GM10248 (cell line): Measurements from ENCODE around the gene PSMB8.

Source experiments
- CTCF ChIA-PET: fragments of 300-600 bp; sonication (Branson Sonifier 250); formaldehyde crosslinking; extraction: SDS; loops from one replicate; lab custom pipeline; 2021; ENCODE audit warnings: antibody characterized with exemption; lab: Yijun Ruan, JAX
- POLR2A ChIA-PET: fragments of 350-650 bp; sonication (Branson Sonifier 250); formaldehyde crosslinking; extraction: SDS; loops from one replicate; lab custom pipeline; 2020; ENCODE audit warnings: antibody characterized with exemption; lab: Yijun Ruan, JAX
- DNase-seq: peaks from one replicate; pipeline ENCODE4 v3.0.0; 2012; ENCODE audit errors: extremely low spot score
- CTCF ChIP-seq: IDR thresholded peaks from 2 replicates; pipeline ENCODE4 v1.5.1; 2012; ENCODE audit warnings: mild to moderate bottlenecking, low read depth; ENCODE audit errors: extremely low read depth, missing control alignments, control extremely low read depth

PSMB8 gene

GRCh38 chr6:32842021-32842650, 1.7 kb downstream of the PSMB8 start:
- no peak for TF ChIP-seq CTCF
- POLR2A ChIA-PET: interaction anchor here (5.3 kb wide), 1 partner anchor 12 kb away, joined by 44 read pairs; the partner anchor contains the start of genes PSMB9 and TAP1
- no peak for DNase-seq
- CTCF ChIA-PET: interaction anchor here (0.9 to 11.2 kb wide), 6 partner anchors 17 to 428 kb away, joined by 3 to 339 read pairs (median 19); partner anchors contain the start of genes PSMB9 and TAP1

DNA sequence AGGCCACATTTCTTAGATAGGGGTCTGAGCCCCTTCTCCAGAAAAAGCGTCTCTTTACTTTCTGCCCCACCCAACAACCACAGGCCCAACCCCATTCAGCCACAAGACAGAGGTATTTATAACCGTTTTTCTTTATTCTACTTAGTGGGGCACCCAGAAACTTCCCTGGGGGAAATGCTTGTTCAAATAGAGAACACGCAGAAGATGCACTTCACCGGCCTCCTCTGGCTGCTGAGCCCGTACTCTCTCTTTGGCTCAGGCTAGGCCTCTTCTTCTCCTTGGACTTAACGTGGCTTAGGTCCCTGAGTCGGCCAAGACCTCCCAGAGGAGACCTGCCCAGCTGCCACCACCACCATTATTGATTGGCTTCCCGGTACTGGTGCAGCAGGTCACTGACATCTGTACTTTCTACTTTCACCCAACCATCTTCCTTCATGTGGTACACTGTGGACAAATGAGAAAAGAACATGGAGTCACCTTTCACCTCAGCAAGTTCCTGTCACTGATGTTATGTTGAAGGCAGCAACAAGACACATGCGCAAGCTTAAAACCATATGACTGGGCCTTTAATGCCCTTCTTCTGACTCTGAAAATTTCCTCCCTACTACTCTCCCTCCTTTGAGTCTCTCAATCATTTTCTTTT, 3.1 kb downstream of the PSMB8 start:
- POLR2A ChIA-PET: interaction anchor here (1.2 to 3.5 kb wide), 3 partner anchors 11 to 131 kb away, joined by 3 to 32 read pairs (median 6); no protein-coding TSS in a partner anchor
- DNase-seq: peak; percentile 35
- TF ChIP-seq CTCF: no peak
- CTCF ChIA-PET: interaction anchor here (1.0 to 11.2 kb wide), 6 partner anchors 19 to 144 kb away, joined by 3 to 339 read pairs (median 28); partner anchors contain the start of genes HLA-DMA, PSMB9 and TAP1

DNA sequence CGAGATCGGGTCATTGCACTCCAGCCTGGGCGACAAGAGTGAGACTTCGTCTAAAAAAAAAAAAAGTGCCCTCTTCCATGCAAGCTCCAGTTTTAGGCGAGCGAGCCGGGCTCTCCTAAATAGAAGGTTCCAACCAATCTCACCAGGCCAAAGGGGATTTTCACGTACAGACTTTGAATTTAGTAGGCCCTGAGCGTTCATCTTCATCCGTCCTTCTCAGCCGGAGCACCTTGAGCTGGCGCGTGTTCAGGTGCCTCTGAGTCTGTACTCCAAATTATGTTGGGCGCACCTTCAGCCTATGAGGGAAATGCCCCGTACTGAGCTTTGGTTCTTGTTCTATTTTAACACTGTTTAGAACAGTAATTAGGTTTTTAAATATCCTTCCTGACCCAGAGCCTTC, 4.5 kb downstream of the PSMB8 start:
- no peak for DNase-seq
- TF ChIP-seq CTCF: no peak
- CTCF ChIA-PET: interaction anchor here (0.7 to 11.2 kb wide), 29 partner anchors 8 to 440 kb away, joined by 3 to 339 read pairs (median 9); partner anchors contain the start of genes HLA-DMA, HLA-DMB, PSMB9 and TAP1
- POLR2A ChIA-PET: interaction anchor here (0.6 to 3.5 kb wide), 9 partner anchors 14 to 133 kb away, joined by 3 to 37 read pairs (median 5); partner anchors contain the start of genes HLA-DMB, PSMB9 and TAP1

DNA sequence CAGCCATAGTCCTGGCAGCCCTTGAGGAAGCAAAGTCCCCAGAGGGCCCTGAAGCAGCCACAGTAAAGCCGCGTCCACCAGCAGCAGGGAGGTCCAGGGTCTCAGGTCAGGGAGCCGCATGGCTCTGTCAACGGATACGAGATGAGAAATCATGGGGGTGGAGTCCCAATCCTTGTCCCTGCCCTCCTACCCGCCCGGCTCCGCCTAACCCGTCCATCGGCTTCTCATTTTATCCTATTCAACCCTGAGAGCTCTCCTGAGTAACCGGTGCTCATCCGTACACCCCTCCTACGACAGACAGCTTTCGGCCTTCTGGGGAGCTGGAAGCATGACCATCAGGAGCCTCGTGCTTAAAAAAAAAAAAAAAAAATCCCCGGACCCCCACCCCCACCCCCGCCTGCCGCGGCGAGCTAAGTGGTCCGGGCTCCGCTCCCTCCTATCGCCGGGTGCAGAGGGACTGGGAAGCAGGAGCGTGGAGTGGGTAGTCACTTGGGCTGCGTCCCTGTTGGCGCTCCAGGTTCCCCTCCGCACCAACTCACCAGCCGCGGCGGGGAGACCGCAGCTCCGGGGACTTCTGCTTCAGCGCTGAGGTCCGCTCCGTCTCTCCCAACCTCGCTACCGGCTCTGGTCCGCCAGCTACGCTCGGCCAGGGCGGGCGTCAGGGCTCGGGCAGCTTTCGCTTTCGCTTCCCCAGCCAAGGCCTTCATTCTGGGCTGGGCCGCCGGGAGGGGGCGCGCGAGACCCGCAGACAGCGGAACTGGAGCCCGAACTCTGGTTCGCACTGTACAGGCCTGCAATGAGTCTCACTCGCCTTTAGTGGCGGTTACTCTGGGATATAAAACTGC, 5.5 kb downstream of the PSMB8 start, which contains the start of gene TAP2:
TAP2 (minus strand) TSS at position 626 of the 845 bp plus-strand sequence; CDS start at position 120, 506 bp downstream.
- peak; percentile 98 for TF ChIP-seq CTCF
- DNase-seq: peak; percentile 94
- ChIA-PET CTCF (interaction anchor here (0.6 to 11.2 kb wide), 57 partner anchors 9 to 1240 kb away, joined by 3 to 339 read pairs (median 4); partner anchors contain the start of genes ATF6B, HLA-DMA, HLA-DMB and HLA-DOB), POLR2A (interaction anchor here (0.6 to 3.5 kb wide), 21 partner anchors 10 to 147 kb away, joined by 3 to 37 read pairs (median 4); partner anchors contain the start of genes HLA-DMA, HLA-DMB, PSMB9 and TAP1)

GRCh38 chr6:32837651-32838113, 6.2 kb downstream of the PSMB8 start:
- ChIA-PET POLR2A (interaction anchor here (0.6 to 3.5 kb wide), 10 partner anchors 9 to 139 kb away, joined by 3 to 37 read pairs (median 4); partner anchors contain the start of genes HLA-DMA, PSMB9 and TAP1), CTCF (interaction anchor here (0.8 to 11.2 kb wide), 30 partner anchors 10 to 1239 kb away, joined by 3 to 339 read pairs (median 10); partner anchors contain the start of genes HLA-DMA, HLA-DMB, PSMB9 and TAP1)
- no peak for TF ChIP-seq CTCF
- DNase-seq: no peak
